Measurements from ENCODE around the gene FAM110A.
"Not testable (repeated sequence)": the region's sequence is repeated elsewhere in the genome, so short reads cannot be mapped to it uniquely, and the experiment has no call there.

The FAM110A gene

GRCh38 chr20:833450-834150, at the start of gene FAM110A:
FAM110A (plus strand) TSS chr20:833715; CDS start chr20:844805, 11,090 bp downstream.
- peak; percentile 97 for DNase-seq

DNA sequence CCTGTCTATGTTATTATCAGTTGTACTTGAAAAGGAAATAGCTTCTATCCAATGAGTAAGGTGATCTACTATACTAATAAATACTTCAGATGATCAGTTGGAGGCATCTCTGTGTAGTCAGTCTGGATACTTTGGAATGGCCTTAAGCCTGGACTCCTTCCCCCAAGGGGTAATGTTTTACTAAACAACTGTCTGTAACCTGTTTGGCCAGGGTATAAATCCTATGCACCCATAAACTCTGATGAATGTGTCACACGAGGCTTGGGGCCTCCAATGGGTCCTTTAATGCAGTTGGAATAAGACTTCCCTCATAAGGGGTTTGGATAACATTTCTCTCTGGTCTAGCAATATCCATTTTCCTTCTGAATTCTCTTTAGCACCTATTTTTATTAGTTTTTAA, 45.7 kb upstream of the FAM110A start:
- no peak for DNase-seq

GRCh38 chr20:791056-791455, 42.5 kb upstream of the FAM110A start:
- no peak for DNase-seq

GRCh38 chr20:792248-792647, 41.3 kb upstream of the FAM110A start:
- no peak for DNase-seq

GRCh38 chr20:796921-797320, 36.6 kb upstream of the FAM110A start:
- DNase-seq: no peak

- DNase-seq: not testable (repeated sequence)
Observed at GRCh38 chr20:798746-799145, 34.8 kb upstream of the FAM110A start.

DNA sequence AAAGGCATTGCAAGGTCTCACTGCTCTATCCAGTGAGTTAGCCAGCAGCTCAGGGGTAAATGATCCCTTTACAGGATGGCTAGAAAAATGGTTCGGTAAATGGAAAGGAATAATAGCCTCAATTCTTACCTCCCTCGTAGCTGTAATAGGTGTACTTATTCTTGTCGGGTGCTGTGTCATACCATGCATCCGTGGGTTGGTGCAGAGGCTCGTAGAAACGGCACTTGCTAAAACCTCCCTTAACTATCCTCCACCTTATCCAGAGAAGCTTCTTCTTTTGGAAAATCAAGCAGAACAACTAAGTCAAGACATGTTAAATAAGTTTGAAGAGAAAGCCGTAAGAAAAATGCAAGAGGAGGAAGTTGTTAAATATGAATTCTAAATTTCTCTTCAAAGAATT, 33.5 kb upstream of the FAM110A start:
- DNase-seq: not testable (repeated sequence)

GRCh38 chr20:801678-802077, 31.8 kb upstream of the FAM110A start:
- DNase-seq: no peak

- no peak for DNase-seq
Observed at GRCh38 chr20:805713-806112, 27.8 kb upstream of the FAM110A start.

GRCh38 chr20:811776-812434, 21.6 kb upstream of the FAM110A start:
- DNase-seq: not testable (repeated sequence)

- not testable (repeated sequence) for DNase-seq
Observed at GRCh38 chr20:812435-812814, 21.1 kb upstream of the FAM110A start.

DNA sequence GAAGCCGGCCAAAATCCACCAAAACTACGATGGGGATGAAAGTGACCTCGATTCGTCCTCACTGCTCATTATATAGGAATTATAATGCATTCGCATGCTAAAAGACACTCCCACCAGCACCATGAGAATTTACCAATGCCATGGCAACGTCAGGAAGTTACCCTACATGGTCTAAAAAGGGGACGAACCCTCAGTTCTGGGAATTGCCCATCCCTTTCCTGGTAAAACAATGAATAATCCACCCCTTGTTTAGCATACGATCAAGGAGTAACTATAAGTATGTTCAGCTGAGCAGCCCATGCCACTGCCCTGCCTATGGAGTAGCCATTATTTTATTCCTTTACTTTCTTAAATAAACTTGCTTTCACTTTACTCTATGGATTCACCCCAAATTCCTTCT, 20.1 kb upstream of the FAM110A start:
- DNase-seq: no peak

DNA sequence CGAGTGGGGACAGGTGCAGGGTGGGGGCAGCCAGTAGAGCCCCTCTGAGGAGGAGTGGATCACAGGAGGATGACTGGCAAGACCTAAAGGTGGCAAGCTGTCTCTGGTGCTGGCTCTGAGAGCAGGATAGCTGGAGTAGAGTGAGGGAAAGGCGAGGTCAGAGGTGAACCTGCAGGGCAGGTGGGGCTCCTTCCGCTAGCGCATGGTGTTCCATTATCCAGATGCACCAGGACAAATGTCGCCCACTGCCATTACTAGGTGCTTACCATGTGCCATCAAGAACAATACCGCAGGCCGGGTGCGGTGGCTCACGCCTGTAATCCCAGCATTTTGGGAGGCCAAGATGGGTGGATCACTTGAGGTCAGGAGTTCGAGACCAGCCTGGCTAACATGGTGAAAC, 18.3 kb upstream of the FAM110A start:
- DNase-seq: no peak

GRCh38 chr20:815914-816606, 17.5 kb upstream of the FAM110A start:
- peak; percentile 51 for DNase-seq

- no peak for DNase-seq
Observed at GRCh38 chr20:818001-818664, 15.4 kb upstream of the FAM110A start.

- DNase-seq: no peak
Observed at GRCh38 chr20:819680-820322, 13.7 kb upstream of the FAM110A start.

DNA sequence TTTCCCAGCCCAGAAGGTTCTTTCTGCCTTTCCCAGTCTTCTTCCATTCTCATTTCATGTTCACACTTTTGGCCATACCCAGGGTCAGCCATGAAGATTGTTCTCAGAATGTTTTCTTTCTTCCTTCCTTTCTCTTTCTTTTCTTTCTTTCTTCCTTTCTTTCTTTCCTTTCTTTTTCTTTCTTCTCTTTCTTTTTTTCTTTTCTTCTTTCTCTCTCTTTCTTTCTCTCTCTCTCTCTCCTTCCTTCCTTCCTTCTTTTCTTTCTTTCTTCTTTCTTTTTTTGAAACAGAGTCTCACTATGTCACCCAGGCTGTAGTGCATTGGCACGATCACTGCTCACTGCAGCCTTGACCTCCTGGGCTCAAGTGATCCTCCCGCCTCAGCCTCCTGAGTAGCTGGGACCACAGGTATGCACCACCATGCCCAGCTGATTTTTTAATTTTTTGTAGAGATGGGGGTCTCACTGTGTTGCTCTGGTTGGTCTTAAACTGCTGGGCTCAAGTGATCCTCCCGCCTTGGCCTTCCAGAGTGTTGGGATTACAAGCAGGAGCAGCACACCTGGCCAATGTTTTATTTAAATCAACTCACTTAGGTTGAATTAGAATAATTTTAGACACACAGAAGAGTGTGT, 13.1 kb upstream of the FAM110A start:
- no peak for DNase-seq

GRCh38 chr20:821046-821730, 12.3 kb upstream of the FAM110A start:
- no peak for DNase-seq

DNA sequence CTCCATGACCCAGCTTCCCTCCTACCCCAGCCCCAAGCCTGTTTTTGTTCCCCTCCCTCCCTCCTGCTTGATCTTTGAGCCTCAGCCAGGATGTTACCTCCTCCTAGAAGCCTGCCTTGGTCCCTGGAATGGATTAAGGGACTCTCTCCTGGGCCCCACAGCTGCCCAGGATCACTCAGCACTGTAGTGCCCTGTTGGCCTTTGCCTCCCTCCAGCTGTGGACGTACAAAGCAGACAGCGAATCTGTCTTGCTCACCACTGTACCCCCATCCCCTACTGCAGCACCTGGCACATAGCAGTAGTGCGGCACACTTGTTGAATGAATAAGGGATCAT, 11.8 kb upstream of the FAM110A start:
- no peak for DNase-seq

- DNase-seq: no peak
Observed at GRCh38 chr20:822651-823573, 10.6 kb upstream of the FAM110A start.

- DNase-seq: no peak
Observed at GRCh38 chr20:823574-823902, 10.0 kb upstream of the FAM110A start.
